Heart right ventricle (tissue), 16 donors: ENCODE measurements around the gene LRP11. TPM values are rescaled to one million over a fixed set of nuclear protein-coding genes. Genes with fewer than 3 reads are reported as not detected.
A peak's percentile ranks its signal among the peaks of the same experiment; 100 is the strongest.
"Not testable (repeated sequence)": the region's sequence is repeated elsewhere in the genome, so short reads cannot be mapped to it uniquely, and the experiment has no call there.

Experiments
- ATAC-seq, 8 donors: fragments of 200-7000 bp; cut with Tn5 transposase; one replicate each; pipeline ENCODE4 v1.9.1; 2020; ENCODE audit warnings: mild to moderate bottlenecking in 8 of 8, moderate library complexity in 8 of 8, moderate number of reproducible peaks in 1 of 8
- DNase-seq, 2 donors: peaks; one replicate each; pipeline ENCODE4 v3.0.0-alpha.2; 2020
- H3K27ac ChIP-seq, 10 donors: fragments of 200-600 bp; sonication (generic) in 2 of 10; one replicate each; pipeline versions ENCODE4 v1.5.0 to v1.8.0; 2020 to 2022; ENCODE audit warnings: mild to moderate bottlenecking in 3 of 10
- H3K27me3 ChIP-seq, 7 donors: fragments of 200-600 bp; one replicate each; pipeline ENCODE4 v1.8.0; 2021 to 2022; ENCODE audit warnings: mild to moderate bottlenecking in 2 of 7
- H3K36me3 ChIP-seq, 9 donors: fragments of 200-600 bp; sonication (generic) in 1 of 9; one replicate each; pipeline versions ENCODE4 v1.5.0 to v1.8.0; 2020 to 2022; ENCODE audit warnings: mild to moderate bottlenecking in 2 of 9
- H3K4me1 ChIP-seq, 9 donors: fragments of 200-600 bp; sonication (generic) in 1 of 9; one replicate each; pipeline versions ENCODE4 v1.5.0 to v1.8.0; 2020 to 2022; ENCODE audit warnings: mild to moderate bottlenecking in 4 of 9
- H3K4me3 ChIP-seq, 10 donors: fragments of 200-600 bp; sonication (generic) in 2 of 10; one replicate each; pipeline versions ENCODE4 v1.5.0 to v1.8.0; 2020 to 2022; ENCODE audit warnings: mild to moderate bottlenecking in 7 of 10, moderate library complexity in 2 of 10
- H3K9me3 ChIP-seq, 11 donors: fragments of 200-600 bp in 10 of 11; sonication (generic) in 2 of 11; one replicate each; pipeline versions ENCODE4 v1.5.0 to v1.8.0; 2013 to 2022; ENCODE audit warnings: mild to moderate bottlenecking in 2 of 11, control low read depth in 1 of 11, moderate library complexity in 1 of 11
- WGBS, 2 donors: extraction: QIAGEN DNeasy Blood & Tissue Kit; methylation state at CpG; one replicate each; pipeline ENCODE4 v1.1.7; 2013; ENCODE audit warnings: inconsistent platforms in 1 of 2; 5-methylcytosine and 5-hydroxymethylcytosine counted together
- intact Hi-C, 10 donors: fragments of 100-400 bp; cut with DNase I; formaldehyde crosslinking; loops; one replicate each; pipeline versions ENCODE4 v1.11.1 to v1.14.2; 2022
- polyA plus RNA-seq, 2 donors: library from polyadenylated mRNA; stranded (reverse); fragments of 200-250 nt; gene quantifications; one replicate each; pipeline ENCODE4 v1.2.3, GENCODE V29; 2013
- total RNA-seq, 10 donors: library from RNA; stranded (reverse); fragmentation: NEBNext Ultra II Directional in 3 of 10; extraction: Animal tissue kit (Norgen Biotek cat#: 25700) in 3 of 10; gene quantifications; one replicate each; pipeline versions ENCODE4 v1.2.1 to v1.2.4, GENCODE V29; 2021 to 2023
- TF ChIP-seq, protein P1 (sequence below), 9 donors: fragments of 200-600 bp; sonication (generic) in 2 of 9; IDR thresholded peaks; one replicate each; pipeline versions ENCODE4 v1.5.0 to v1.8.0; 2021 to 2022; ENCODE audit warnings: antibody characterized with exemption in 9 of 9, mild to moderate bottlenecking in 5 of 9, moderate library complexity in 1 of 9
- donor health status: Arrhythmogenic right ventricular cardiomyopathy.
- donor health status: ischemic (EF 13 %, LVEDD 7.1; RV severe dilation, severe dysfunction).
- donor health status: healthy with polysubstance abuse.
- donor health status: DM: no; HTN: yes; CAD: no.
- donor health status: DM: no; HTN: no; CAD: no.
- donor health status: ischemic (EF 25% LVEDD 6.9; RV normal size, moderate dysfunction).
- donor health status: ischemic (EF 25% LVEDD 5.7; RV mildly dilated, moderate dysfunction).
- donor health status: healthy.
- donor health status: DM: yes; HTN: yes; CAD: no.
- donor health status: Ischemic cardiomyopathy.
- donor health status: ischemic (EF 35%, LVEDD 5.7; RV mildly dilated, moderate dysfunction).
- donor health status: nonischemic (EF 11% LVEDD 7.7; RV severe dilation, severe dysfunction).
- donor health status: DM: yes; HTN: yes; CAD: no.
- donor health status: PGD.
- donor health status: ischemic (EF 29% LVEDD 5.4; RV normal size, mild dysfunction).
- donor health status: nonischemic (EF 23%, LVEDD 6.1; RV moderate dilation, normal function).

The LRP11 gene
- total and polyA plus RNA-seq, 12 donors, result 0.51 to 21.0 (median 14.6) TPM

- DNase-seq, result peak in 1 of 2 donors; percentile 46
- ATAC-seq, result peak in 7 of 8 donors; percentile 3 to 87 (median 70)
- no peaks in the 10 kb centered on the region for H3K9me3 ChIP-seq
- H3K27ac ChIP-seq, result peak overlapping the region; percentile 63 to 95 (median 90)
- peaks cover 0 to 31% (median 17%) of the 10 kb centered on the region in 9 donors for H3K4me1 ChIP-seq
- intact Hi-C loops, result loop anchor here in 6 of 10 donors (1.0 to 5.0 kb wide), 6 partner anchors 24 to 318 kb away; partner anchors contain the start of gene PPIL4 (in 1 of the 6)
- H3K36me3 ChIP-seq, result no peaks in the 10 kb centered on the region
- no peaks in the 10 kb centered on the region for H3K27me3 ChIP-seq
- peak overlapping the region; percentile 50 to 82 (median 72) for H3K4me3 ChIP-seq
- WGBS, 2 donors, result 16 to 17% methylated on average over 23 of the region's 23 CpGs
- TF ChIP-seq, protein P1, sequence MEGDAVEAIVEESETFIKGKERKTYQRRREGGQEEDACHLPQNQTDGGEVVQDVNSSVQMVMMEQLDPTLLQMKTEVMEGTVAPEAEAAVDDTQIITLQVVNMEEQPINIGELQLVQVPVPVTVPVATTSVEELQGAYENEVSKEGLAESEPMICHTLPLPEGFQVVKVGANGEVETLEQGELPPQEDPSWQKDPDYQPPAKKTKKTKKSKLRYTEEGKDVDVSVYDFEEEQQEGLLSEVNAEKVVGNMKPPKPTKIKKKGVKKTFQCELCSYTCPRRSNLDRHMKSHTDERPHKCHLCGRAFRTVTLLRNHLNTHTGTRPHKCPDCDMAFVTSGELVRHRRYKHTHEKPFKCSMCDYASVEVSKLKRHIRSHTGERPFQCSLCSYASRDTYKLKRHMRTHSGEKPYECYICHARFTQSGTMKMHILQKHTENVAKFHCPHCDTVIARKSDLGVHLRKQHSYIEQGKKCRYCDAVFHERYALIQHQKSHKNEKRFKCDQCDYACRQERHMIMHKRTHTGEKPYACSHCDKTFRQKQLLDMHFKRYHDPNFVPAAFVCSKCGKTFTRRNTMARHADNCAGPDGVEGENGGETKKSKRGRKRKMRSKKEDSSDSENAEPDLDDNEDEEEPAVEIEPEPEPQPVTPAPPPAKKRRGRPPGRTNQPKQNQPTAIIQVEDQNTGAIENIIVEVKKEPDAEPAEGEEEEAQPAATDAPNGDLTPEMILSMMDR (IDR thresholded peaks at IDR 0.05), result peak; percentile 33 to 77 (median 64)
Measured at GRCh38 chr6:149864578-149865535, 698 bp upstream of the LRP11 start.

DNA sequence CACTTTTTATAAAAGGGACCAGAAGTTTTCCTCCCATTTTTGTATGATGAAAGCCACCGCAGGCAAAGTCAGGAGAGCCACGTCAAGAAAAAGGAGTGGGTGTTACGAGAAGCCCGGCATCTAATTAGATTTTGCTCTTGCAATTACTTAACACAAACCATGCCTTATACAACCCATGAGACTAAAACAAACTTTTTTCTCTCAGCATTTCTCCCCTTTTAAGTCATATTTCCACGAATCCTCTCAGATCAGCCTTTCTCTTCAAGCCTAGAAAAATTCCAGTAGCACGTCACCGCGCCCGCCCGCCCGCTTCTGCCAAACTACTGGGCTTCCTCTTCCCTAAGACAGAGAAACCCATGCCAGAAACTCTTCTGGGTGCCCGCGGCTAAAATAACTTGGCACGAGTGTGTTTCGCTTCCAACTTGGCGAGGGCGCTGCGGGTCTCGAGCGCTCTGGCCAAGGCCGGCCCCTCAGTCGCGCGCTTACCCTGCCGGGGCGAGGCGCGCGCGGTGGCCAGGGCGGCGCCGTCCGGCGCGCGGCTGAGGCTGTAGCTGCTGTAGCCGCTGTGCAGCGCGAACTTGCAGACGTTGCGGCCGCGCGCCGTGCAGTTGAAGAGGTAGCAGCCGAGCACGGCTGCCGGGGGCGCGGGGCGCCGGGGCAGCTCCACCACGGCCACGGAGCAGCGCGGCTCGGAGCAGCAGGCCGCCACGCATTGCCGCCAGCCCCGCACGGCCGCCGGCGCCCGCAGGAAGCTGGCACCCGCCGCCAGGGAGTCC lies 1.0 kb downstream of the LRP11 start:
- intact Hi-C loops, result no loop called here

GRCh38 chr6:149862424-149862738 lies 1.8 kb downstream of the LRP11 start:
- H3K36me3 ChIP-seq, DNase-seq, ATAC-seq, intact Hi-C loops, H3K9me3 ChIP-seq, H3K27me3 ChIP-seq: not testable (repeated sequence)
- Histone ChIP-seq H3K27ac (peak overlapping the region in 7 of 10 donors; percentile 83 to 95 (median 91)), H3K4me3 (peak overlapping the region in 8 of 10 donors; percentile 68 to 82 (median 74)), H3K4me1 (peaks cover 0 to 31% (median 19%) of the 10 kb centered on the region in 9 donors)
- WGBS, 2 donors, result 93 to 95% methylated on average over 9 of the region's 12 CpGs

More for the DNA sequence above, 1.0 kb downstream of the LRP11 start:
- TF ChIP-seq, protein P1 (IDR thresholded peaks at IDR 0.05), result peak in 2 of 9 donors; percentile 7 to 14
- no peaks in the 10 kb centered on the region for H3K9me3 ChIP-seq
- peaks cover 0 to 31% (median 19%) of the 10 kb centered on the region in 9 donors for H3K4me1 ChIP-seq
- ATAC-seq, result peak; percentile 69 to 89 (median 79)
- WGBS, 2 donors, result 1% methylated on average over 69 of the region's 69 CpGs
- no peaks in the 10 kb centered on the region for H3K27me3 ChIP-seq
- H3K4me3 ChIP-seq, result peak overlapping the region; percentile 50 to 82 (median 72)
- peak overlapping the region; percentile 63 to 95 (median 90) for H3K27ac ChIP-seq
- DNase-seq, result peak; percentile 71 to 72
- H3K36me3 ChIP-seq, result no peaks in the 10 kb centered on the region

GRCh38 chr6:149861603-149862423 lies 2.3 kb downstream of the LRP11 start:
- Histone ChIP-seq H3K4me3 (peak overlapping the region in 1 of 10 donors; percentile 82), H3K9me3 (no peaks in the 10 kb centered on the region), H3K27me3 (no peaks in the 10 kb centered on the region), H3K36me3 (no peaks in the 10 kb centered on the region), H3K27ac (no peak overlapping the region), H3K4me1 (peaks cover 0 to 31% (median 19%) of the 10 kb centered on the region in 9 donors)
- intact Hi-C loops, result no loop called here
- no peak for ATAC-seq
- no peak for DNase-seq
- WGBS, 2 donors, result 85 to 86% methylated on average over 14 of the region's 14 CpGs
- TF ChIP-seq, protein P1 (IDR thresholded peaks at IDR 0.05), result no peak
